H1 (cell line): ENCODE measurements around the gene FNDC3A. TPM values are rescaled to one million over a fixed set of nuclear protein-coding genes. Genes with fewer than 3 reads are reported as not detected.

ENCODE experiments used
- CTCF ChIA-PET: fragments of 300-600 bp; sonication (Branson Sonifier 250); formaldehyde crosslinking; loops from one replicate; lab custom pipeline; 2021; ENCODE audit not compliant: partially characterized antibody; lab: Charles Lee
- POLR2A ChIA-PET: fragments of 300-600 bp; sonication (Branson Sonifier 250); formaldehyde crosslinking; loops from one replicate; lab custom pipeline; 2021; ENCODE audit warnings: inconsistent platforms; ENCODE audit not compliant: partially characterized antibody; lab: Charles Lee
- DNase-seq, 2 experiments: peaks; one replicate each; pipeline versions ENCODE4 v3.0.0 to v3.0.0-alpha.2; 2010 to 2022; ENCODE audit warnings: low spot score in 2 of 2, low read depth in 1 of 2, mixed read lengths in 1 of 2
- FAIRE-seq: peaks from 2 replicates; lab custom pipeline; 2011; peaks lifted over from hg19 to GRCh38; lab: Jason Lieb, UNC
- H2AFZ ChIP-seq: 2 replicates; pipeline ENCODE4 v1.8.1; 2012; ENCODE audit warnings: low read length, inconsistent platforms
- H2AK5ac ChIP-seq: 2 replicates; pipeline ENCODE4 v1.6.1; 2013; ENCODE audit warnings: low read depth, low read length
- H2BK120ac ChIP-seq: replicated peaks from 2 replicates; pipeline ENCODE3; 2013; ENCODE audit warnings: low read depth, low read length, inconsistent platforms
- H2BK12ac ChIP-seq: 2 replicates; pipeline ENCODE4 v1.6.1; 2013; ENCODE audit warnings: low read depth, low read length
- H2BK15ac ChIP-seq: 2 replicates; pipeline ENCODE4 v1.6.1; 2013; ENCODE audit warnings: low read length
- H2BK20ac ChIP-seq: 2 replicates; pipeline ENCODE4 v1.6.1; 2013; ENCODE audit warnings: low read length
- H2BK5ac ChIP-seq: 2 replicates; pipeline ENCODE4 v1.6.1; 2013; ENCODE audit warnings: low read depth, low read length
- H3K14ac ChIP-seq: 2 replicates; pipeline ENCODE4 v1.6.1; 2013; ENCODE audit warnings: inconsistent platforms; ENCODE audit not compliant: insufficient read length
- H3K18ac ChIP-seq: 2 replicates; pipeline ENCODE4 v1.6.1; 2013; ENCODE audit warnings: low read length; ENCODE audit errors: extremely low read depth
- H3K23ac ChIP-seq: 2 replicates; pipeline ENCODE4 v1.6.1; 2013; ENCODE audit warnings: inconsistent platforms; ENCODE audit not compliant: insufficient read length
- H3K23me2 ChIP-seq: 2 replicates; pipeline ENCODE4 v1.6.1; 2013; ENCODE audit warnings: low read depth, low read length
- H3K27ac ChIP-seq: 2 replicates; pipeline ENCODE4 v1.6.1; 2011; ENCODE audit warnings: low read depth, low read length, inconsistent platforms
- H3K27me3 ChIP-seq, 4 experiments: replicated peaks in 1 of 4; 1 replicate in 1 of 4; 2 replicates in 3 of 4; pipeline versions ENCODE4 v1.6.1 to v1.8.1; 2011 to 2013; ENCODE audit warnings: low read length in 3 of 4, mild to moderate bottlenecking in 3 of 4, inconsistent platforms in 2 of 4, mixed read lengths in 2 of 4, moderate library complexity in 1 of 4; ENCODE audit not compliant: control insufficient read depth in 3 of 4, insufficient read depth in 3 of 4; ENCODE audit errors: extremely low read depth in 1 of 4
- H3K36me3 ChIP-seq, 4 experiments: 2 replicates each; pipeline versions ENCODE4 v1.6.1 to v1.8.1; 2011 to 2013; ENCODE audit warnings: mild to moderate bottlenecking in 4 of 4, low read length in 3 of 4, moderate library complexity in 2 of 4, control low read depth in 1 of 4, inconsistent platforms in 1 of 4; ENCODE audit not compliant: insufficient read depth in 4 of 4, control insufficient read depth in 2 of 4
- H3K4ac ChIP-seq: replicated peaks from 2 replicates; pipeline ENCODE3; 2013; ENCODE audit warnings: low read length, low read depth, mixed read lengths, inconsistent platforms; ENCODE audit not compliant: insufficient read length
- H3K4me1 ChIP-seq, 4 experiments: replicated peaks in 1 of 4; 1 replicate in 1 of 4; 2 replicates in 3 of 4; pipeline versions ENCODE4 v1.6.1 to v1.8.1; 2011 to 2013; ENCODE audit warnings: low read length in 3 of 4, inconsistent platforms in 2 of 4, mixed read lengths in 1 of 4; ENCODE audit not compliant: insufficient read depth in 4 of 4, control insufficient read depth in 3 of 4
- H3K4me2 ChIP-seq, 2 experiments: 2 replicates each; pipeline versions ENCODE4 v1.6.1 to v1.8.1; 2011 to 2013; ENCODE audit warnings: low read depth in 2 of 2, low read length in 2 of 2, control low read depth in 1 of 2, inconsistent platforms in 1 of 2, mild to moderate bottlenecking in 1 of 2; ENCODE audit not compliant: insufficient read depth in 1 of 2
- H3K4me3 ChIP-seq, 4 experiments: fragments of 200-600, 300-600 bp in 1 of 4; sonication (generic), shearing (Covaris generic), sonication (Bioruptor Twin) in 1 of 4; 2 replicates each; pipeline versions ENCODE4 v1.5.1 to v1.8.1; 2011 to 2016; ENCODE audit warnings: low read length in 4 of 4, low read depth in 3 of 4, control low read depth in 2 of 4, inconsistent platforms in 2 of 4, mild to moderate bottlenecking in 2 of 4, mixed read lengths in 1 of 4, moderate library complexity in 1 of 4; ENCODE audit not compliant: insufficient read depth in 2 of 4; ENCODE audit errors: extremely low read depth in 1 of 4
- H3K56ac ChIP-seq: replicated peaks from 2 replicates; pipeline ENCODE3; 2013; ENCODE audit warnings: low read depth, mild to moderate bottlenecking, mixed read lengths, low read length, inconsistent platforms; ENCODE audit not compliant: insufficient read length
- H3K79me1 ChIP-seq: 2 replicates; pipeline ENCODE4 v1.6.1; 2013; ENCODE audit warnings: low read depth, low read length, control low read depth
- H3K79me2 ChIP-seq, 2 experiments: 2 replicates each; pipeline versions ENCODE4 v1.6.1 to v1.8.1; 2012 to 2013; ENCODE audit warnings: low read length in 2 of 2, mild to moderate bottlenecking in 2 of 2, inconsistent platforms in 1 of 2; ENCODE audit not compliant: insufficient read depth in 2 of 2, control insufficient read depth in 1 of 2
- H3K9ac ChIP-seq, 4 experiments: replicated peaks in 1 of 4; 1 replicate in 1 of 4; 2 replicates in 3 of 4; pipeline versions ENCODE4 v1.6.1 to v1.8.1; 2011 to 2013; ENCODE audit warnings: low read depth in 3 of 4, low read length in 3 of 4, control low read depth in 2 of 4, mild to moderate bottlenecking in 2 of 4, moderate library complexity in 2 of 4, inconsistent platforms in 1 of 4; ENCODE audit errors: extremely low read depth in 1 of 4
- H3K9me3 ChIP-seq, 2 experiments: 2 replicates each; pipeline versions ENCODE4 v1.6.1 to v1.8.1; 2012 to 2013; ENCODE audit warnings: mild to moderate bottlenecking in 2 of 2, moderate library complexity in 2 of 2, control low read depth in 1 of 2, inconsistent platforms in 1 of 2, low read depth in 1 of 2, low read length in 1 of 2, mixed read lengths in 1 of 2; ENCODE audit not compliant: insufficient read depth in 2 of 2
- H4K20me1 ChIP-seq, 2 experiments: replicated peaks in 1 of 2; 2 replicates each; pipeline versions ENCODE3 to v1.8.1; 2011 to 2013; ENCODE audit warnings: inconsistent platforms in 2 of 2, low read length in 2 of 2, mild to moderate bottlenecking in 1 of 2; ENCODE audit not compliant: insufficient read depth in 2 of 2, control insufficient read depth in 1 of 2
- H4K5ac ChIP-seq: 2 replicates; pipeline ENCODE4 v1.6.1; 2013; ENCODE audit warnings: low read length, low read depth, mixed read lengths, inconsistent platforms; ENCODE audit not compliant: insufficient read length
- H4K8ac ChIP-seq: 2 replicates; pipeline ENCODE4 v1.8.0; 2013; ENCODE audit warnings: mild to moderate bottlenecking, moderate library complexity, low read length, inconsistent platforms; ENCODE audit not compliant: insufficient read depth; ENCODE audit errors: extremely low read depth
- H4K91ac ChIP-seq: replicated peaks from 2 replicates; pipeline ENCODE3; 2013; ENCODE audit warnings: low read length, mixed read lengths, inconsistent platforms; ENCODE audit not compliant: insufficient read length
- BACH1 ChIP-seq: IDR thresholded peaks from 2 replicates; pipeline ENCODE4 v1.6.1; 2012; ENCODE audit warnings: low read length, improper control_type of control experiment
- BCL11A ChIP-seq, 2 experiments: IDR thresholded peaks; one replicate each; pipeline ENCODE4 v1.6.1; 2011; ENCODE audit warnings: low read depth in 2 of 2, low read length in 2 of 2, mild to moderate bottlenecking in 2 of 2
- CBX8 ChIP-seq: fragments of 300-800, 300-1000 bp; sonication (generic); IDR thresholded peaks from 2 replicates; pipeline ENCODE4 v1.7.1; 2016; ENCODE audit warnings: low read depth, low read length, borderline replicate concordance
- CTBP2 ChIP-seq: IDR thresholded peaks from 2 replicates; pipeline ENCODE4 v1.7.0; 2011; ENCODE audit warnings: borderline replicate concordance, mild to moderate bottlenecking, moderate library complexity, mixed read lengths, low read length; ENCODE audit not compliant: insufficient read depth, insufficient read length
- EZH2 ChIP-seq: fragments of 200-600 bp; sonication (generic); IDR thresholded peaks from 2 replicates; pipeline ENCODE4 v1.7.1; 2012; ENCODE audit warnings: low read depth, mild to moderate bottlenecking, moderate library complexity, low read length, inconsistent platforms; ENCODE audit not compliant: severe bottlenecking
- GABPA ChIP-seq: IDR thresholded peaks from 2 replicates; pipeline ENCODE4 v1.6.1; 2011; ENCODE audit warnings: mild to moderate bottlenecking, low read length, moderate library complexity, borderline replicate concordance; ENCODE audit not compliant: insufficient read depth
- HDAC2 ChIP-seq, 2 experiments: fragments of 300-600 bp in 1 of 2; sonication (generic) in 1 of 2; IDR thresholded peaks; 2 replicates each; pipeline ENCODE4 v1.6.1; 2011 to 2012; ENCODE audit warnings: low read depth in 2 of 2, low read length in 2 of 2, mild to moderate bottlenecking in 2 of 2, moderate library complexity in 2 of 2, borderline replicate concordance in 1 of 2, inconsistent platforms in 1 of 2
- MAFK ChIP-seq: IDR thresholded peaks from 2 replicates; pipeline ENCODE4 v1.6.1; 2012; ENCODE audit warnings: low read depth, mild to moderate bottlenecking, improper control_type of control experiment, low read length
- POLR2AphosphoS5 ChIP-seq: IDR thresholded peaks from 2 replicates; pipeline ENCODE4 v1.6.1; 2011; ENCODE audit warnings: low read depth, low read length
- TAF1 ChIP-seq: IDR thresholded peaks from 2 replicates; pipeline ENCODE4 v1.6.1; 2011; ENCODE audit warnings: mild to moderate bottlenecking, low read depth, low read length
- TBP ChIP-seq: IDR thresholded peaks from 2 replicates; pipeline ENCODE4 v1.6.1; 2011; ENCODE audit warnings: low read depth, low read length, improper control_type of control experiment
- TCF12 ChIP-seq: IDR thresholded peaks from 2 replicates; pipeline ENCODE4 v1.6.1; 2011; ENCODE audit warnings: low read depth, mild to moderate bottlenecking, low read length
- WGBS, 2 experiments: shearing (Covaris generic) in 1 of 2; methylation state at CpG; one replicate each; pipeline versions ENCODE4 v1.1.6 to v1.1.7; 2013 to 2015; ENCODE audit warnings: low lambda C conversion rate in 2 of 2, mixed read lengths in 2 of 2, inconsistent platforms in 1 of 2, low coverage in 1 of 2, missing lambda C conversion rate in 1 of 2; ENCODE audit not compliant: insufficient replicate concordance in 2 of 2, insufficient coverage in 1 of 2, insufficient read length in 1 of 2; ENCODE audit errors: extremely low coverage in 1 of 2, missing lambda C conversion rate in 1 of 2; 5-methylcytosine and 5-hydroxymethylcytosine counted together
- polyA plus RNA-seq, 7 experiments: library from polyadenylated mRNA; depleted of rRNA in 3 of 7; stranded (reverse) in 5 of 7; unstranded in 2 of 7; fragments of >200 nt in 5 of 7; fragments of 200-250 nt in 2 of 7; gene quantifications; 1 replicate in 5 of 7; 2 replicates in 1 of 7; 4 replicates in 1 of 7; pipeline versions ENCODE4 v1.2.1 to v1.2.3, GENCODE V29; 2011 to 2013; ENCODE audit warnings: missing spikeins in 2 of 7, mixed read lengths in 2 of 7
- total RNA-seq: library from RNA; stranded (reverse); fragmentation: NEBNext Ultra II Directional; extraction: Animal tissue kit (Norgen Biotek cat#: 25700); gene quantifications from 2 replicates; pipeline ENCODE4 v1.2.1, GENCODE V29; 2021
- TF ChIP-seq, protein P1 (sequence below): IDR thresholded peaks from 2 replicates; pipeline ENCODE4 v1.6.1; 2012; ENCODE audit warnings: low read length, inconsistent platforms

FNDC3A gene
- total and polyA plus RNA-seq, 2 of the 8 experiments (the other 6 are each of a cell fraction or from before 2014, with no cell fraction given) = 14.6 to 26.0 TPM

DNA sequence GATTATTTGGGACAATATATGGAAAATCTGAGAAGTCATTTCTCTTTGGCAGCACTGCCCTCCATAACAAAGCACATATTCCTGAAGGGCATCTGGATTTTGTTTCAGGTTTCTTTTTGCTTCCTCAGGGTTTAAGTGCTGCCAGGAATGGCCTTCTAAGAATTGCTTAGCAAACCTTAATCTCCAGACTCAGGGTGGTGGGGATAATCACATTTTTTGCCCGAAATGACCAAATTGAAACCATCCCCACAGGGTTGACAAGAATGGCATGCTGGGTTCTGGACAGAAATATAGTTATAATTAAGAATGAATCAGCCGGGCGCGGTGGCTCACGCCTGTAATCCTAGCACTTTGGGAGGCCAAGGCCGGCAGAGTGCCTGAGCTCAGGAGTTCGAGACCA, 265.6 kb downstream of the FNDC3A start:
- POLR2A ChIA-PET = no interaction called here
- WGBS, 2 experiments = 96% methylated on average over 7 of the region's 7 CpGs; no CpG with 5 or more reads in 1 of the 2 experiments
- no peak overlapping the region for H3K4me3 ChIP-seq
- no peak for TF ChIP-seq HDAC2 (IDR thresholded peaks at IDR 0.05; ENCODE audit: borderline replicate concordance in 1 of 2, low read depth in 2 of 2, low read length in 2 of 2)
- no peak for TF ChIP-seq POLR2AphosphoS5
- no peak for TF ChIP-seq MAFK
- TF ChIP-seq CTBP2 = no peak
- TF ChIP-seq, protein P1, sequence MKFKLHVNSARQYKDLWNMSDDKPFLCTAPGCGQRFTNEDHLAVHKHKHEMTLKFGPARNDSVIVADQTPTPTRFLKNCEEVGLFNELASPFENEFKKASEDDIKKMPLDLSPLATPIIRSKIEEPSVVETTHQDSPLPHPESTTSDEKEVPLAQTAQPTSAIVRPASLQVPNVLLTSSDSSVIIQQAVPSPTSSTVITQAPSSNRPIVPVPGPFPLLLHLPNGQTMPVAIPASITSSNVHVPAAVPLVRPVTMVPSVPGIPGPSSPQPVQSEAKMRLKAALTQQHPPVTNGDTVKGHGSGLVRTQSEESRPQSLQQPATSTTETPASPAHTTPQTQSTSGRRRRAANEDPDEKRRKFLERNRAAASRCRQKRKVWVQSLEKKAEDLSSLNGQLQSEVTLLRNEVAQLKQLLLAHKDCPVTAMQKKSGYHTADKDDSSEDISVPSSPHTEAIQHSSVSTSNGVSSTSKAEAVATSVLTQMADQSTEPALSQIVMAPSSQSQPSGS = no peak
- no peak for TF ChIP-seq TBP
- TF ChIP-seq TCF12 = no peak
- TF ChIP-seq TAF1 = no peak
- no peak for TF ChIP-seq CBX8
- no peak for TF ChIP-seq BACH1
- TF ChIP-seq EZH2 = no peak
- TF ChIP-seq GABPA = no peak
- no peak for TF ChIP-seq BCL11A (IDR thresholded peaks at IDR 0.05; ENCODE audit: low read depth in 2 of 2, low read length in 2 of 2)

More for the DNA sequence above, 265.6 kb downstream of the FNDC3A start:
- no peaks in the 10 kb centered on the region for H4K20me1 ChIP-seq
- no peak for FAIRE-seq
- no peak overlapping the region for H2BK120ac ChIP-seq
- no peak overlapping the region for H3K27ac ChIP-seq
- no peak overlapping the region for H3K9ac ChIP-seq
- H3K4ac ChIP-seq = no peak overlapping the region
- no peaks in the 10 kb centered on the region for H3K23me2 ChIP-seq
- no peak for DNase-seq
- no peak overlapping the region for H2AFZ ChIP-seq
- CTCF ChIA-PET = interaction anchor here (0.7 to 3.2 kb wide), 4 partner anchors 16 to 321 kb away, joined by 3 to 23 read pairs (median 10); no protein-coding TSS in a partner anchor
- H3K79me2 ChIP-seq = no peaks in the 10 kb centered on the region
- H2AK5ac ChIP-seq = no peak overlapping the region
- no peaks in the 10 kb centered on the region for H3K4me1 ChIP-seq
- H2BK5ac ChIP-seq = no peak overlapping the region
- no peak overlapping the region for H4K91ac ChIP-seq
- no peak overlapping the region for H3K23ac ChIP-seq
- no peak overlapping the region for H4K5ac ChIP-seq
- no peak overlapping the region for H3K56ac ChIP-seq
- H2BK12ac ChIP-seq = no peak overlapping the region
- H3K79me1 ChIP-seq = no peaks in the 10 kb centered on the region
- H2BK20ac ChIP-seq = no peak overlapping the region
- no peak overlapping the region for H3K4me2 ChIP-seq
- no peaks in the 10 kb centered on the region for H3K27me3 ChIP-seq
- no peak overlapping the region for H3K18ac ChIP-seq
- no peak overlapping the region for H3K14ac ChIP-seq
- H4K8ac ChIP-seq = no peak overlapping the region
- no peak overlapping the region for H2BK15ac ChIP-seq
- no peaks in the 10 kb centered on the region for H3K9me3 ChIP-seq
- no peaks in the 10 kb centered on the region for H3K36me3 ChIP-seq
